Epithelial cell of esophagus (primary cell): ENCODE results near the gene CHD9NB.

Experiments used
- DNase-seq: peaks from one replicate; pipeline ENCODE4 v3.0.0; 2010; ENCODE audit warnings: low read depth
- H3K4me3 ChIP-seq: 2 replicates; pipeline ENCODE4 v1.5.1; 2011; ENCODE audit warnings: mild to moderate bottlenecking, low read length, control low read depth
- TF ChIP-seq, protein P1 (sequence below): IDR thresholded peaks from 2 replicates; pipeline ENCODE4 v1.5.1; 2011; ENCODE audit warnings: low read depth, mild to moderate bottlenecking, low read length, control low read depth, inconsistent platforms; ENCODE audit not compliant: insufficient read depth; ENCODE audit errors: missing control alignments

The CHD9NB gene

GRCh38 chr16:53083119-53083518, 30.4 kb upstream of the CHD9NB start:
- DNase-seq: peak; percentile 71
- TF ChIP-seq, protein P1, sequence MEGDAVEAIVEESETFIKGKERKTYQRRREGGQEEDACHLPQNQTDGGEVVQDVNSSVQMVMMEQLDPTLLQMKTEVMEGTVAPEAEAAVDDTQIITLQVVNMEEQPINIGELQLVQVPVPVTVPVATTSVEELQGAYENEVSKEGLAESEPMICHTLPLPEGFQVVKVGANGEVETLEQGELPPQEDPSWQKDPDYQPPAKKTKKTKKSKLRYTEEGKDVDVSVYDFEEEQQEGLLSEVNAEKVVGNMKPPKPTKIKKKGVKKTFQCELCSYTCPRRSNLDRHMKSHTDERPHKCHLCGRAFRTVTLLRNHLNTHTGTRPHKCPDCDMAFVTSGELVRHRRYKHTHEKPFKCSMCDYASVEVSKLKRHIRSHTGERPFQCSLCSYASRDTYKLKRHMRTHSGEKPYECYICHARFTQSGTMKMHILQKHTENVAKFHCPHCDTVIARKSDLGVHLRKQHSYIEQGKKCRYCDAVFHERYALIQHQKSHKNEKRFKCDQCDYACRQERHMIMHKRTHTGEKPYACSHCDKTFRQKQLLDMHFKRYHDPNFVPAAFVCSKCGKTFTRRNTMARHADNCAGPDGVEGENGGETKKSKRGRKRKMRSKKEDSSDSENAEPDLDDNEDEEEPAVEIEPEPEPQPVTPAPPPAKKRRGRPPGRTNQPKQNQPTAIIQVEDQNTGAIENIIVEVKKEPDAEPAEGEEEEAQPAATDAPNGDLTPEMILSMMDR: no peak
- no peak overlapping the region for H3K4me3 ChIP-seq

GRCh38 chr16:53082509-53082908, 29.8 kb upstream of the CHD9NB start:
- H3K4me3 ChIP-seq: no peak overlapping the region
- DNase-seq: no peak
- TF ChIP-seq, protein P1: no peak

DNA sequence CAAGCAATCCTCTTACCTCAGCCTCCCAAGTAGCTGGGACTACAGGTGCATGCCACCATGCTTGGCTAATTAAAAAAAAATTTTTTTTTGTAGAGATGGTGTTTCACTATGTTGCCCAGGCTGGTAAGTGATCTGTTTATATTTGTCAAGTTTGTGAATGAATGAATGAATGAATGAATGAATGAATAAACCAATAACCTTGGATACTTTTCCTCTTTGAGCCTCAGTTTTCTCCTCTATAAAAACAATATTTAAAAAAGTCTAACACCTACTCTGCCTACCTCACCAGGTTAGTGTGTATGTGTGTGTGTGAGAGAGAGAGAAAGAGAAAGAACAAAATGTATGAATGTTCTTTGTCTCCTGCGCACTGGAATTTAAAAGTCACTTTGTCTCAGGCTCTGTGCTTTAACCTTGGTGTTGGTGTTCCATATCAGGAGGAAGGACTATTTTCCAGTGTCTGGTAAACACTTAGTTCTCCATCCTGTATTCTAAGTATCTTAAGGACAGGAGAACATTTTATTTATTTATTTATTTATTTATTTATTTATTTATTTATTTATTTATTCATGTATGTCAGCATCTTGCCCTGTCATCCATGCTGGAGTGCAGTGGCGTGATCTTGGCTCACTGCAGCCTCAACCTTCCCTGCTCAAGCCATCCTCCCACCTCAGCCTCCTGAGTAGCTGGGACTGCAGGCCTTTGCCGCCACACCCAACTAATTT, 29.1 kb upstream of the CHD9NB start:
- DNase-seq: no peak
- no peak overlapping the region for H3K4me3 ChIP-seq
- TF ChIP-seq, protein P1: no peak

GRCh38 chr16:53081032-53081424, 28.3 kb upstream of the CHD9NB start:
- TF ChIP-seq, protein P1: no peak
- H3K4me3 ChIP-seq: no peak overlapping the region
- DNase-seq: no peak

DNA sequence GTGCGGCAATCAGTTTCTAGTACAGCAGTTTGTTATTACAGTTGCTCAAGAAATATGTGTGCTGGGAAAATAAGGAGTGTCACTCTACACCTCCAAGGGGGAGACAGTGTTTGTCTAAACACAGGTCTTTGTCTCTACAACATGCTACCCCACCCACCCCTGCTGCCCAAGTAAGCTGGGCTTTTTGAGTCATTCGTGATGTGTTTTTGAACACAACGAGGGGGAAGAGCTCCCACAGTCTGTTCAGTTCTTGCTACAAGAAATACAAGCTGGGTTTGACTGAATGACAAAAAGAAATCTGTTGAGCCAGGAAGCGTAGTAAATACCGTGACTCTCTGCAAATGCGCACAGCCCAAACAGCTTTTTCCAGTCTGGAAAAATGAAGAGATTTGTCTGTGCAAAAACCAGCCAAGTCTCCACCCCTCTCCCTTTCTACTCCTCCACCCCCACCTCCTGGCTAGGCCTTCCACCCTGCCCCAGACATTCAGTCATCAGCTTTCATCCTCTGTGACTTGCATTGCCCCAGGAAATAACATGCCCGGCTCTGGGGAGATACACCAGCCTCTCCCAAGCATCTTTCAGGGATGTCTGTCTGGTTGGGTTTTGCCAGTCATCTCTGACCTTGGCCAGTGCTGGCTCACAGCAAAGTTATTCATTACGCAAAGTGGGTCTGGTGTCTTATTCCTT, 27.8 kb upstream of the CHD9NB start:
- TF ChIP-seq, protein P1: no peak
- no peak overlapping the region for H3K4me3 ChIP-seq
- DNase-seq: peak; percentile 98

- TF ChIP-seq, protein P1: no peak
- no peak overlapping the region for H3K4me3 ChIP-seq
- DNase-seq: no peak
These were observed 26.2 kb upstream of the CHD9NB start for GRCh38 chr16:53078765-53079485.
